GM12872 (cell line): Measurements from ENCODE around the gene RNF112.
A peak's percentile ranks its signal among the peaks of the same experiment; 100 is the strongest.

Source experiments
- CTCF ChIP-seq: IDR thresholded peaks from 3 replicates; pipeline ENCODE4 v1.5.1; 2011; ENCODE audit warnings: low read depth, mild to moderate bottlenecking, low read length, moderate library complexity; ENCODE audit not compliant: insufficient read depth

Gene RNF112

GRCh38 chr17:19418251-19418992 lies 7.4 kb downstream of the RNF112 start:
- TF ChIP-seq CTCF: 0 out of 3 replicates have a peak, but pooled peaks have one; percentile 7

- TF ChIP-seq CTCF: no peak
These were observed 10.2 kb downstream of the RNF112 start for GRCh38 chr17:19421219-19421618.

- no peak for TF ChIP-seq CTCF
These were observed 10.9 kb downstream of the RNF112 start for GRCh38 chr17:19421926-19422325.

- no peak for TF ChIP-seq CTCF
These were observed 14.2 kb downstream of the RNF112 start for GRCh38 chr17:19424934-19425868.

GRCh38 chr17:19426631-19427030 lies 15.6 kb downstream of the RNF112 start:
- TF ChIP-seq CTCF: no peak

GRCh38 chr17:19431691-19432090 lies 20.7 kb downstream of the RNF112 start:
- TF ChIP-seq CTCF: no peak

- TF ChIP-seq CTCF: no peak
These were observed 22.2 kb downstream of the RNF112 start for GRCh38 chr17:19433255-19433654.
